HG03354 (cell line): ENCODE results near the gene SEMA7A.
"Not testable (repeated sequence)": the region's sequence is repeated elsewhere in the genome, so short reads cannot be mapped to it uniquely, and the experiment has no call there.

ENCODE experiments used
- ATAC-seq: cut with Tn5 transposase; IDR thresholded peaks from one replicate; pipeline ENCODE4 v1.9.1; 2021; ENCODE audit warnings: mild to moderate bottlenecking; ENCODE audit not compliant: unreplicated experiment, poor library complexity, severe bottlenecking

The SEMA7A gene

GRCh38 chr15:74433592-74434262 is at the start of gene SEMA7A:
Gene SEMA7A (minus strand): TSS chr15:74433958. CDS start chr15:74433918, 40 bp downstream.
- peak; percentile 72 for ATAC-seq

- ATAC-seq, result no peak
Observed at GRCh38 chr15:74482661-74483060, 48.9 kb upstream of the SEMA7A start.

GRCh38 chr15:74480364-74480763 is 46.6 kb upstream of the SEMA7A start:
- not testable (repeated sequence) for ATAC-seq

- ATAC-seq, result not testable (repeated sequence)
Observed at GRCh38 chr15:74471621-74472020, 37.9 kb upstream of the SEMA7A start.

- ATAC-seq, result no peak
Observed at GRCh38 chr15:74470631-74471395, 37.1 kb upstream of the SEMA7A start.

GRCh38 chr15:74468341-74469032 is 34.7 kb upstream of the SEMA7A start:
- no peak for ATAC-seq

- ATAC-seq, result no peak
Observed at GRCh38 chr15:74466570-74466969, 32.8 kb upstream of the SEMA7A start.

GRCh38 chr15:74464897-74465296 is 31.1 kb upstream of the SEMA7A start:
- ATAC-seq, result no peak

GRCh38 chr15:74464216-74464615 is 30.5 kb upstream of the SEMA7A start:
- no peak for ATAC-seq

- ATAC-seq, result no peak
Observed at GRCh38 chr15:74463634-74464033, 29.9 kb upstream of the SEMA7A start.

- no peak for ATAC-seq
Observed at GRCh38 chr15:74461847-74462511, 28.2 kb upstream of the SEMA7A start.

- ATAC-seq, result peak; percentile 84
Observed at GRCh38 chr15:74460871-74461846, 27.4 kb upstream of the SEMA7A start, which contains the start of gene UBL7. Gene UBL7 (minus strand): TSS chr15:74461160. CDS start chr15:74458867, 2,293 bp downstream.

GRCh38 chr15:74460298-74460697 is 26.5 kb upstream of the SEMA7A start:
- no peak for ATAC-seq

GRCh38 chr15:74459798-74460197 is 26.0 kb upstream of the SEMA7A start:
- not testable (repeated sequence) for ATAC-seq

- ATAC-seq, result no peak
Observed at GRCh38 chr15:74458473-74458872, 24.7 kb upstream of the SEMA7A start.

GRCh38 chr15:74457036-74457435 is 23.3 kb upstream of the SEMA7A start:
- ATAC-seq, result not testable (repeated sequence)

GRCh38 chr15:74454764-74455500 is 21.2 kb upstream of the SEMA7A start:
- ATAC-seq, result no peak
